Ascending aorta (tissue), 2 donors: ENCODE data around the gene GALNT9. TPM values are rescaled to one million over a fixed set of nuclear protein-coding genes. Genes with fewer than 3 reads are reported as not detected.
A peak's percentile ranks its signal among the peaks of the same experiment; 100 is the strongest.
"Not testable (repeated sequence)": the region's sequence is repeated elsewhere in the genome, so short reads cannot be mapped to it uniquely, and the experiment has no call there.

Experiments used
- DNase-seq, 2 donors: peaks; one replicate each; pipeline ENCODE4 v3.0.0-alpha.2; 2019; ENCODE audit warnings: low spot score in 2 of 2
- H3K27ac ChIP-seq, 2 donors: fragments of 200-600 bp; sonication (generic); one replicate each; pipeline ENCODE4 v1.5.1; 2016 to 2017; ENCODE audit warnings: mild to moderate bottlenecking in 1 of 2
- H3K27me3 ChIP-seq: fragments of 200-600 bp; sonication (generic); one replicate; pipeline ENCODE4 v1.5.1; 2017
- H3K36me3 ChIP-seq, 2 donors: fragments of 200-600 bp; sonication (generic); one replicate each; pipeline ENCODE4 v1.5.1; 2016
- H3K4me1 ChIP-seq, 2 donors: fragments of 200-600 bp; sonication (generic); one replicate each; pipeline ENCODE4 v1.5.1; 2016 to 2017; ENCODE audit warnings: mild to moderate bottlenecking in 1 of 2
- H3K4me3 ChIP-seq, 2 donors: fragments of 200-600 bp; sonication (generic); one replicate each; pipeline ENCODE4 v1.5.1; 2016 to 2017; ENCODE audit warnings: mild to moderate bottlenecking in 1 of 2
- H3K9me3 ChIP-seq, 2 donors: fragments of 200-600 bp; sonication (generic); one replicate each; pipeline ENCODE4 v1.5.1; 2016
- CTCF ChIP-seq, 3 experiments: fragments of 200-600 bp in 2 of 3; fragments of 450-650 bp in 1 of 3; sonication (generic) in 2 of 3; IDR thresholded peaks; one replicate each; pipeline ENCODE4 v1.5.1; 2016 to 2019; ENCODE audit warnings: antibody characterized with exemption in 3 of 3, mild to moderate bottlenecking in 1 of 3, moderate library complexity in 1 of 3
- intact Hi-C: fragments of 100-400 bp; cut with DNase I; formaldehyde crosslinking; loops from one replicate; pipeline ENCODE4 v1.15.1; 2023
- total RNA-seq: library from RNA; depleted of rRNA; stranded (reverse); fragments of >200 nt; gene quantifications from one replicate; pipeline ENCODE4 v1.1.0, GENCODE V29; 2016

GALNT9 gene
- total RNA-seq, 1 donor from 2014 or later, result not detected

DNA sequence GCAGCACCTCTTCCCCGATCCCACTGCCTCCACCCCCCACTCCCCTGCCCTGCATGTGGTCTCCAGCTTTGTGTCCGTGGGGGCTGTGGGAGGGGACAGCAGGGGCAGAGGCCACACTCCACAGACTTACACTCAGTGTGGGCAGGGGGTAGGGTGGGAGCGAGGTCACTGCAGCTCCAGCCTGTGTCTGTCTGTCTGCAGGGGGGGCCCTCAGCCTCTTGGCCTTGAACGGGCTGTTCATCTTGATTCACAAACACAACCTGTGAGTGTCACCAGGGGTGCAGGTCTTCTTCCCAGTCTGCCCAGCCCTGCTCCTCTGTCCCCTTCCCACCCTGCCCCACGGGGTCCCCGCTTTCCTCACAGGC lies 178.6 kb downstream of the GALNT9 start:
- Histone ChIP-seq H3K4me1 (no peaks in the 10 kb centered on the region), H3K27ac (no peak overlapping the region), H3K9me3 (no peaks in the 10 kb centered on the region), H3K4me3 (no peak overlapping the region), H3K27me3 (no peaks in the 10 kb centered on the region), H3K36me3 (peaks cover 26 to 31% of the 10 kb centered on the region in 2 donors)
- DNase-seq, result no peak
- TF ChIP-seq CTCF (IDR thresholded peaks at IDR 0.05), result no peak
- intact Hi-C loops, result no loop called here

- H3K4me1 ChIP-seq, H3K27ac ChIP-seq: not testable (repeated sequence)
Measured at GRCh38 chr12:132149526-132149925, 179.9 kb downstream of the GALNT9 start.

DNA sequence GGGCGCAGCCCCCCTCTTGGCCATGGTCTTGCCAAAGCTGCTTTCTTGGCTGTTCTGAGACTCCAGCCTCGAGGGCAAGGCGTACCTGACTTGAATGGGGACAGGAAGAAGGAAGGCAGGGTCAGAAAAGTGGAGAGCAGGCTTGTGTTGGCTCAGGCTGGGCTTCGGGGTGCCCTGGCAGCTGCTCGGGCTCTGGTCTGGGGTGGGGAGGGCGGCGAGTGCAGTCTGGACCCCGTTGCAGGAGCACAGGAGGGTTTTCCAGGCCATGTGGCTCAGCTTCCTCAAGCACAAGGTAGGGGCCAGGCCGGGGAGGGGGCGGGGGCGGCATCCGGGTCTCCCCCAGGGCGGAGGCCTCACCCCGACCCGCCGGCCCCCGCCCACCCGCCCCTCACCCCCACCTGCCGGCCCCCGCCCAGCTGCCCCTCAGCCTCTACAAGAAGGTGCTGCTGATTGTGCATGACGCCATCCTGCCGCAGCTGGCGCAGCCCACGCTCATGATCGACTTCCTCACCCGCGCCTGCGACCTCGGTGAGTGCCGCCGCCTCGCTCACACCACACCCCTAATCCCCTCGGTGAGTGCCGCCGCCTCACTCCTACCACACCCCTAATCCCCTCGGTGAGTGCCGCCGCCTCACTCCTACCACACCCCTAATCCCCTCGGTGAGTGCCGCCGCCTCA lies 180.9 kb downstream of the GALNT9 start:
- Histone ChIP-seq H3K27ac (no peak overlapping the region), H3K4me1 (peaks cover 0 to 6% of the 10 kb centered on the region in 2 donors), H3K4me3 (no peak overlapping the region), H3K9me3 (no peaks in the 10 kb centered on the region), H3K27me3 (no peaks in the 10 kb centered on the region), H3K36me3 (peaks cover 26 to 31% of the 10 kb centered on the region in 2 donors)
- no peak for DNase-seq
- TF ChIP-seq CTCF (IDR thresholded peaks at IDR 0.05), result no peak
- intact Hi-C loops, result loop anchor here (10.0 kb wide), 2 partner anchors 254 to 434 kb away; partner anchors contain the start of genes SFSWAP and ULK1

More at GRCh38 chr12:132149526-132149925, 179.9 kb downstream of the GALNT9 start:
- peaks cover 26 to 31% of the 10 kb centered on the region in 2 donors for H3K36me3 ChIP-seq
- not testable (repeated sequence) for H3K4me3 ChIP-seq, H3K27me3 ChIP-seq, H3K9me3 ChIP-seq, DNase-seq
- intact Hi-C loops, result loop anchor here (10.0 kb wide), 2 partner anchors 255 to 435 kb away; partner anchors contain the start of genes SFSWAP and ULK1

GRCh38 chr12:132147423-132148367 lies 181.7 kb downstream of the GALNT9 start:
- DNase-seq, result peak in 1 of 2 donors; percentile 57
- H3K36me3 ChIP-seq, result peaks cover 26 to 31% of the 10 kb centered on the region in 2 donors
- peaks cover 2 to 13% of the 10 kb centered on the region in 2 donors for H3K4me1 ChIP-seq
- no peaks in the 10 kb centered on the region for H3K27me3 ChIP-seq
- H3K4me3 ChIP-seq, result no peak overlapping the region
- no peak for TF ChIP-seq CTCF (IDR thresholded peaks at IDR 0.05)
- intact Hi-C loops, result loop anchor here (10.0 kb wide), 2 partner anchors 253 to 433 kb away; partner anchors contain the start of genes SFSWAP and ULK1
- H3K9me3 ChIP-seq, result no peaks in the 10 kb centered on the region
- no peak overlapping the region for H3K27ac ChIP-seq

DNA sequence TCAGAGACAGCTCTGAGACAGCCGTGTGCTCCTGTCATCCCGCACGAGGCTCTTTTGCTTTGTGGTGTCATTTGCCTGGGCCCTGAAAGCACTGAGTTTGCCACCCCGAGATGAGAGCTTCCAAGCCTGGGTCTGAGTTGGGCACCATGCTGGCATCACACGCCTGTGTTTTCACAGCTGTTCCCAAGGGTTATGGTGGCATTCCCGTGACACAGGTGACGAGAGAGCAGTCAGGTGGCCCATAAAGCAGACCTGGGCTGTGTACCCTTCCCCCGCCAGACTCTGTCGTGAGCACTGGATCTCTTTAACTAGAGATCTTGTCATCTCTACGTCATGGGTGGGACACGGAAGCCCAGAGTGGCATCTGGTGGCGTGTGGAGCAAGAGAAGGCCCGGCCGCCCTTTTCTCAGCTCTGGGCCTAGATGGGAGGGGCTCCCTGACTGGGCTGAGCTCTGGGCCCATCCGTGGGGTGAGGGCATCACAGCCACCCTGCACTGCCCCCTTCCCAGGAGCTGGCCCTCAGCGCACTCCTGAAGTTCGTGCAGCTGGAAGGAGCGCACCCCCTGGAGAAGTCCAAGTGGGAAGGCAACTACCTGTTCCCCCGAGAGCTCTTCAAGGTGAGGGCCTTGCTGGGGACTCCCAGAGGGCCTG lies 182.5 kb downstream of the GALNT9 start:
- H3K9me3 ChIP-seq, result no peaks in the 10 kb centered on the region
- H3K4me3 ChIP-seq, result no peak overlapping the region
- TF ChIP-seq CTCF (IDR thresholded peaks at IDR 0.05), result no peak
- DNase-seq, result peak in 1 of 2 donors; percentile 56
- H3K27ac ChIP-seq, result no peak overlapping the region
- H3K36me3 ChIP-seq, result peaks cover 21 to 33% of the 10 kb centered on the region in 2 donors
- H3K27me3 ChIP-seq, result no peaks in the 10 kb centered on the region
- peaks cover 4 to 16% of the 10 kb centered on the region in 2 donors for H3K4me1 ChIP-seq
- intact Hi-C loops, result loop anchor here (10.0 kb wide), 2 partner anchors 252 to 432 kb away; partner anchors contain the start of genes SFSWAP and ULK1

Other genes starting within 250 kb of the GALNT9 start
- gene DDX51, start 185.3 kb downstream of the GALNT9 start, total RNA-seq, result 4.3 TPM
- 9.2 TPM for gene NOC4L, start 185.1 kb downstream of the GALNT9 start, total RNA-seq
- 40.7 TPM for gene FBRSL1, start 160.6 kb upstream of the GALNT9 start, total RNA-seq